NCI-H1417 (cell line): ENCODE data around the gene ALX3.
"Not testable (repeated sequence)": the region's sequence is repeated elsewhere in the genome, so short reads cannot be mapped to it uniquely, and the experiment has no call there.

Experiments
- DNase-seq, 3 experiments: peaks; one replicate each; lab custom pipeline; 2025; lab: John Stamatoyannopoulos, UW

Gene ALX3

GRCh38 chr1:110089561-110090275 lies 19.2 kb upstream of the ALX3 start:
- DNase-seq = no peak

- DNase-seq = no peak
These were observed 18.4 kb upstream of the ALX3 start for GRCh38 chr1:110088739-110089316.

DNA sequence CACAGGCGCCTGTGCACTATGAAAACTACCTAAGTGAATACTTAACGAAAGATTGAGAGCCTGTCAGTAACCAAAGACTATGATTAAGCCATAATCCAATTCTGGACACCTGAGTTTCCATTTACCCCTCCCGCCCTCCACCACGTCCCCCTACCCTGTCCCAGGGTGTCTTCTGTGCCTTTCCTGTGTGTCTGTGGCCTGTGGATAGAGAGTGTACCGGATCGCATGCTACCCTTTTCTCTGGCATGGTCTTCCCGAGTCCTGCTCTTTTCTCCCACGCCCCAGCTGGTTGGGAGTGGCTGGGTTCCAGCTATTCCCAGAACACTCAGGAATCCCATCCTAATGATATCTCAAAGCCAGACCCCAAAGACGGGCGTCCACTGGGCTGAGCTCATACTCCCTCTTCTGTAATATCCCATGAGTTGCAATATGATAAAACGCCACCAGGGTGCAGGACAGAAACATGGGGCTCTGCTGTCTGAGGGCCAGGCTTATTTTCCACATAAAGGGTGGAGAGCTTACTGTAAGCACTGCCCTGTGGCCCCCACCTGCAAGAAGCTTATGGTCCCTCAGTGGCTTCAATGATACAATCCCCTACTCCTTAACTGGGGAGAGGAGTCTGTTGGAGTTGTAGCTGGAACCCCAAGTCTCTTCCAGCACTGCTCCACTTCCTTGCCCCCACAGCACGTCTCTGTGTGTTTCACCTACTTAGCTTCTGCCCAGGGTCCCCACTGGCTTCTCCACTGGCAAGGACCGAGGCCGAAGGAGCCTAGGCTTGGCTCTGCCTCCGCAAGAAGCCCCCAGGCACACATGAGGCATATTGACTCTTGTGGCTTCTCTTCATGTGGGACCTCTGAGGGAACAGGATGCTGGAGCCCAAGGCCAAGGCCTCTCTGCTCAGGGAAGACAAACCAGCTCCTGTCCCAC lies 17.6 kb upstream of the ALX3 start:
- DNase-seq = peak; percentile 53 to 78 (median 56)

GRCh38 chr1:110086961-110087360 lies 16.5 kb upstream of the ALX3 start:
- DNase-seq = no peak

DNA sequence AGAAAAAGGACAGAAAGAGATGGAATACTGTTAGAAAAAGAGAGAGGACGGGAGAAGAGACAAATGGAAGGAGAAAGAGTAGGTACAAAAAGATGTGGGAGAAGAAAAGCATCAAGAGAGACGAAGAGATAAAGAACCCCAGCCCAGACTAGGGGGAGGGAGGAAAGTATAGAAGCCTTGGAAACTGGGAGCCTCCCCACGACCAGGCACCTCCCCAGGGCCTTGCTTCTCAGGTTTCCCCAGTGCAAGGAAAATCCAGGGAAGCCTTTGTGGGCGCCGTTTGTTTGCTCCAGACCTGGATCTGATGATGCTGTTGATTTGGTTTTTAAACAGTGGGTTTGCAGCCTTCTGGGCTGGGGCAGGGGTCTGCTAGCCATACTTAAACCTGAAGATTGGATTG lies 15.2 kb upstream of the ALX3 start:
- DNase-seq = no peak

- no peak for DNase-seq
These were observed 14.0 kb upstream of the ALX3 start for GRCh38 chr1:110084227-110085078.

DNA sequence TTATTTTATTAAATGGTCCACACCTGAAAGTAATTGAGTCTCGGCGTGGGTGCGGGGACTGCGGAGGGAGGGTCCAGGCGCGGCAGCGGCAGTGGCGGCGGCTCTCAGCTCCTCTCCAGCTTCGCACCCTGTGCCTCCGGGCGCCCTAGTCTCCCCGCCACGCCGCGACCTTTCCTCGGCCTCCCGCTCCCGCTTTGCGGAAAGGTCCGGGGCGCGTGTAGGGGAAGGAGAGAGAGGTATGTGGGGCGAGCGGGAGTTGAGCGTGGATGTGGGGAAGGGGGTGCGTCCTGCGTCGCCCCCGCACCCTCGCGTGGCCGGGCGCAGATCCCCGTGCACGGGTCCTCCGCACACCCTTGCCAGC lies 13.4 kb upstream of the ALX3 start:
- DNase-seq = no peak

- no peak for DNase-seq
These were observed 12.8 kb upstream of the ALX3 start for GRCh38 chr1:110083061-110083865.

DNA sequence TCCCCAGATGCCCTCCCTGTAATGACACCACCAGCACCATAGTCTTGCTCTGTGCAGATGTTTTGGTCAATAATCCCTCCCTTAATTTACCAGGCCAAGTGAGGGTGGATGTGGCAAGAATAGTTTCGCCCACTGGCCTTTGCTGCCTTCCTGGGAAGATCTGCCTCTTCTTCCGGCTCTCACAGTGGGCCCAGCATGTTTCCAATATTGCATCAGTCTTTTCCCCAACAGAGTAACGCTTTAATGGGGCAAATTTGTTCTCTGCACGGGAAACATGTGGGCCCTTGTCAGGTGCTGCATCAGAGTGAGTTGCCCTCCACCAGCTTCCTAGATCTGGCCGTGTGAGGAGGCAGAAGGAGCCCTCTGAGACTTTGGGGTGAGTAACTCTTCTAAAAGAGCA lies 12.0 kb upstream of the ALX3 start:
- DNase-seq = no peak

DNA sequence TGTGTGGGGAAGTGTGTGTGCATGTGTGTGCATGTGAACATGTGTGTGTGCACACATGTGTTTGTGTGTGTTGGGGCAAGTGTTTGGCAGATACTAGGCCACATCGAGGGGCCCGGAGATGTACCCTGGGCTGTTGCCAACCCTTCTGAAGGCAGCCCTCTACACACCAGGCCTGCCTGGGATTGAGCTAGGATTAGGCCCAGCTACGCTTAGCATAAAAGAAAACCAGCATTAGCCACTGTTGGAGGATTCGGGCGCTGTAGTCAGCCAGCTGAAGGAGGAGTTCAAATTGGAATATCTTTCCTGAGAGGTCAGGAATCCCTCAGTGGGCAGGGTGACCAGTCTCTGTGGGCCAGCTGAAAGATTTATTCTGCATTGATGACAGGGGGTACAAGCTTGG lies 10.6 kb upstream of the ALX3 start:
- DNase-seq = no peak

GRCh38 chr1:110079995-110080394 lies 9.5 kb upstream of the ALX3 start:
- not testable (repeated sequence) for DNase-seq

DNA sequence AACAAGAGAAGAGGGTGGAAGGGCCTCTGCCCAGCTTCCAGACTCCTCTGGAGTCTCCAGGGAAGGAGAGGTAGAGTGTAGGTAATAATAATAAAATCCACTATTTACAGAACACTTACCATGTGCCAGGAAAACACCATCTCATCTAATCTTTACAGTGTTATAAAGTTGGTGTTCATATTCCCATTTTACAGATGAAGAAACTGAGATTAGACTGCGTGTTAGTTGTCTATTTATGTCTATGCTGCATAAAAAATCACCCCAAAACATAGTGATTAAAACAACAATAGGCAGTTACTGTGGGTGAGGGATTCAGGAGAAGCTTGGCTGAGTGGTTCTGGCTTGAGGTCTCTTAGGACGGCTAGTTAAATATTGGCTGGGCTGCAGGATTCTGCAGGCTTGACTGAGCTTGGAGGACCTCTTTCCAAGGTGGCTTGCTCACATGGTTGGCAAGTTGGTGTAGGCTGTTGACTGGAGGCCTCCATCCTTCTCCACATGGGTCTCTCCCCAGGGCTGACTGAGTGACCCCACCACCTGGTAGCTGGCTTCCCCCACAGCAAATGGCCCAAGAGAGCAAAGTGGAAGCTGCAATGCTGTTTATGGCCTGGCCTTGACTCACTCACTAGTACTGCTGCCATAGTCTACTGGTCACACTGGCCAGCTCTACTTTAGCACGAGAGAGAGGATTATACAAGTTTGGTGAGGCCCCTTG lies 6.5 kb upstream of the ALX3 start:
- DNase-seq = no peak

- DNase-seq = no peak
These were observed 3.7 kb upstream of the ALX3 start for GRCh38 chr1:110074166-110074565.

DNA sequence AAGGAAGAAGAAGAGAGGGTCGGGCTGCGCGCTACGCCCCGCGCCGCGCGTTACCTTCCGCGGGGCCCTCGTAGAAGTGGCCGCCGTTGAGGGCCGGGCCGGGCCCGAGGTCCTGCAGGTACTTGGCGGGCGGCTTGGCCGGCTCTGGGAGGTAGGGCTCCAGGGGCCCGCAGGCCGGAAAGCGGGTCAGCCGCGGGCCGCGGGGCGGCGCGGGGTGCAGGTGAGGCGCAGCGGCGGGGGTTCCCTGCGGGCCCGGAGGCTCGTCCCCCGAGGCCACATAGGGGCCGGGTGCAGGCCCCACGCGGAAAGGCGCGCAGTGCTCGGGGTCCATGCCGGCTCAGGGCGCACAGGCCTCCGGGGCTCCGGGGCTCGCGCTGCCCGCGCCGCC lies 196 bp downstream of the ALX3 start:
- DNase-seq = no peak

DNA sequence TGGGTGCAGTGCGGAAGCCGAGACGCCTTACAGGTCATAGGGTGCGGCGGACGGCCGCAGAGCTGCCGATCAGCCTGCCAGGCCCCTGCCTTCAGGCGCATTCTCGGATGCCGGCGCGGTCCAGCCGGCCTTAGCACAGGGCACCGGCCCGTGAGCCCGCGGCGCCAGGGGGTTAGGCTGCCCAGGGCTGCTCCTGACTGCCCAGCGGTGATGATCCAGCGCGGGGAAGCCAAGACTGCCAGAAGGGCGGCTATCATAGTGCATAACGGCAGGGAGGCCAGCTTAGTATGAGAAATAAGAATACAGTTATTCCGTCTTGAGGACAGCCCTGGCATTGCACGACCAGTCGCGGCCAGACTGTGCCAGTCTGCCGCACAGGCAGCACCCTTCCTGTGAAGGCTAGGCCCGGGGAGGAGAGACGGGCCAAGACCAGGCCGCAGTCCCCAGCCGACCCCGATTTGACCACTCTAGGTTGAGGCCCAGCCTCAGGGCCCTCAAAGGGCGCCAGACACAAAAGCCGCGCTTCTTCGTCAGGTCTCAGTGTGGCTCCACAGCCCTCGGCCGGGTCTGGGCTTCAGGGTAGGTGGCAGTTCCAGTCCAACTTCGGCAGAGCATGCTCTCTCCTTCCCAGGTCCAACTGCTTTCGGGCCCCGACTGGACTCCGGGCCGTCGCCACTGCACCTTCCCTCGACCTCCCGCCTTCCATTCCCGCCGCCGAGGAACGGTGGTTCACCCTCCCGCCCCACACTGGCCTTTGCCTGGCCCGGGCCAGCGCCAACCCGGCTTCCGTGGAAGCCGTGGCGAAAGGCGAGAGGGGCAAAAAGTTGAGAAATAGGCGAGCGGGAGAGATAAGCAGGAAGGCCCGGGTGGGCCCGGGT lies 829 bp downstream of the ALX3 start:
- no peak for DNase-seq

DNA sequence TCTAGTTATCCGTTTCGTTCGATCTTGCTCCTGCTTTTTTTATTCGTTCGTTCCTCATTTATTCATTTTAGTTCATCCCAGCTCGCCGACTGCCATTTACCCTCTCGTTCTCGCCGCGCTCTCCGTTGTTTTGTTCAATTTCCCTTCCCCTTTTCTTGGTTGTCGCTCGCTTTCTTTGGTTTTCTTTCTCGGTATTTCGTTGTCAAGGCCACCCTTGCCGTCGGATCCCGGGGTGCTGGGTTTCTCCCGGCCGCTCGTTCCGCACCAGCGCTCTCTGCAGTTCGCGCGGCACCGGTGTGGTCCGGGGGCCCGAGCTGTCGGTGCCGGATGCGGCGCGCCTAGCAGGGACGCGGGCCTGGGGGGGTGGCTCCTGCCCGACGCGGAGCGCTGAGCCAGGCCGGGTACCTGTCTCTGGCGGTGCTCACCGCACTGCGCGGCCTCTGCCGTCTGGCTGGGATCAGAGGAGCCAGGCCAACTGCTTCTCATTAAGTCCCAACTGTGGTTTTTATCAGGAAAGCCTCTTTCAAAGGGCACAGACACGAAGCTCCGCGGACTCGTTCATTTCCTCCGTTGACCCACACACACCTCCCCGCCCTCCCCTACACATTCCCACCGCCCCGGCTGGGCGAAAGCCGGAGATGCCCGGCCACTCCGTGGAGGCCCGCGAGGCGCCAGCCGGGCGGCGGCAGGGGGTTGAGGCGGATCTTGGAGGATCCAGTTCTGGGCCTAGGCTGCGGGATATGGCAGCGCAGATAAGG lies 1.6 kb downstream of the ALX3 start:
- DNase-seq = no peak

DNA sequence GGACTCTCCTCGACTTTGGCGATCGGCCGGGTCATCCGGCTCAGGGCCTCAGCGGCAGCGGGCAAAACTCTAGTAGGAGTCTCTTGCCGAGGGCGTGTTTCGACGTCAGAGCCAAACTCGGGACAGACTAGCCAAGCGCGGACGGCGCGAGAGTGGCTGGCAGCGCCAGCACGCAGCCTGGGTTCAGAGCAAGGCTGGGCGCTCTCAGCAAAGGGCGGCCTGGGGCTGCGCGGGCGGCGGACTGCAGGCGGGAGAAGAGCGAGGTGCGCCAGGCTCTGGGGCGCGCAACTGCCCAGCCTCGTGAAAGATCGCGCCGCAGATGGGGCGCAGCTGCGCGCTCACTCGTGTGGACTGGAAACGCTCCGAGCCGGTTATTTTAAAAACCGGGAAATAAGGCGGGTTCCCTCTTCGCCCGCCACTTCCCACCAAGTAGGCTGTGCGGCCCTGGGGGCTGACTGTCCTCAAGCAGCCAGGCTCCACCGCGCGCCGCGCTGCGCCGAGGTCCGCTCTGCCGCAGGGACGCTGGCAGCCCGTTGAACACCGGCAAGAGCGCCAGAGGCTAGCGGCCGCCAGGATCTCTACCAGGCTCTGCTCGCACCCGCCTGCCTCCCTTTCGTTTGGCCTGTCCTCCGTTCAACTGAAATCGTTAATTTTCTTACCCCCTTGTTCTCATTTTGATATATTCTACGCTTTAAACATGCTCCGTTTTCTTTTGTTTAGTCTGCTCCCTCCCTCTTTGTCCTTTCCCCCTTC lies 2.4 kb downstream of the ALX3 start:
- no peak for DNase-seq

DNA sequence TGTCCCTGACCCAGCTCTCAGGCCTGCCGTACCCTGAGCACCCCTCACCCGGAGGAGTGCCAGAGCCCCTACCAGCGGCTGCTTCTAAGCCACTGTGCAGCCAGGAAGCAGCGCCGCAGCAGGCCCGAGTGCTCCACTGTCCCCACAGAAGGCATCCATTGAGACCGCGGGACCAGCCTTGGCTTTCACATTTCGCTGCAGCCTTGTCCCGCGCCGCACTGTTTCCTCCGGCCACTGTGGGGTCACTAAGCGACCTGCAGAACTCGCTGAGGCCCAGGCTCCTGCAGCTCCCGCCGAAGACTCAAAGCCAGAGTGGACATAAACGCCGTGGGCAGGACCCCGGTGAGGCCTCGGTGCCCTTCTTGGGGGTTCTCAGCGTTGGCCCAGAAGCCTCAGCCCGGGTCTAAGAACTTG lies 3.0 kb downstream of the ALX3 start:
- DNase-seq = no peak
